ENCODE measurements around the gene PALLD.
A peak's percentile ranks its signal among the peaks of the same experiment; 100 is the strongest.
"Not testable (repeated sequence)": the region's sequence is repeated elsewhere in the genome, so short reads cannot be mapped to it uniquely, and the experiment has no call there.

The PALLD gene

DNA sequence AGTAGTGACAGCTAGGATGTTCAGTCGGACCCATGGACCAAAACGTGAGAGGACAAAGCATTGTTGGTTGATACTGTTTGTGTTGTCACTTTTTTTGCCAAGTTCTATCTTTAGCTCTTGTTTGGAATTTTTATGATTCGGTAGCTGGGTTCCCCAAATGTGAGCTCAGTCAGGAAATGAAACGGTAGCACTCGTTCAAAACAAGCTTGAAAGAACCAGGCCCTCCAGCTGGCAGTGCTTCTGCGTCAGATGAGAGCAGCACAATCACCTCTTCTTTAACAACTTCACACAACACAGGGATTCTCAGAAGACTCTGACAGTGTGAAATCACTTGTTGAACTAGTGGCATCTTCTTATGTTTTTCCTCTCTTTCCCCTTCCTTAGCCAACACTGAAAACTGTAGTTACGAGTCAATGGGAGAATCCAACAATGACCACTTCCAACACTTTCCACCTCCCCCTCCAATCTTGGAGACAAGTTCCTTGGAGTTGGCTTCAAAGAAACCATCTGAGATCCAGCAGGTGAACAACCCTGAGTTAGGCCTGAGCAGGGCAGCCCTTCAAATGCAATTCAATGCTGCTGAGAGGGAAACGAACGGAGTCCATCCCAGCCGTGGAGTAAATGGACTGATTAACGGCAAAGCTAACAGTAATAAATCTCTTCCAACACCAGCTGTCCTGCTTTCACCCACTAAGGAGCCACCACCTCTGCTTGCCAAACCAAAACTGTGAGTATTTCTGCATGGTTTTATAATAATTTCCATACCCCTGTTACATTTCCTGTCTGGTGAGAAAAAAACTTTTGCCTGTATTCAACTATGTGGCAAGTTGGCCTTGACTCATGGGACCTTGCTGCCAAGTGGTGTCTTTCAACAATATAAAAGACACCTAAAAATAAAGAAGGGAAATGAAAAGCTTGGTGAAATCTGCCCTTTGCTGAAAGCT lies 214.6 kb downstream of the PALLD start:
- no peak for DNase-seq (ENCODE audit: low read depth)
- H3K4me3 ChIP-seq (ENCODE audit: low read depth, low read length): no peak overlapping the region

DNA sequence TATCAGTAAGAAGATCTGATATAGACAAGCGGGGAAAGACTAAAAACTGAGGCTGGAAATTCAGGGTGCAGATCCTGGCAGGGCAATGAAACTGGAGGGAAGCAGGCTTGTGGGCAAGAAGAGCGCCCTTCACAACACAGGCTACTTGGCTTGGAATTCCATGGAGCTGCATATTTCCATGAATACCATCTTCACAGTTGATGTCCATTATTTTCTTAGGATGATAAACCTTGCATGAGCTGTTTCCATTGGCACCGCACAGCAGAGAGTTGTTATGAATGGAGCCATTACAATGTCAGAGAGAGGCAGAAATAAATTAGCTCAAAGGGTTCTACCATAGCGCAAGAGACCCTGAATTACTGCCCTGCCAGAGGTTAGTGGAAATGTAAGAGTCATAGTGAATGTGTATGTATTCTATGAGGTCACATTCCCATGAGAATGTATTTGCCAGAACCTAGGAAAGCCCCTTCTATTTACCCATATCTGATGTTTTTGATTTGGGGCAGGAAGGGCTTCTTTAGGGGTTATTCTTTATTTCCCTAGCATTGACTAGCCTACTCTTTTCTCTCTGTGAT lies 215.6 kb downstream of the PALLD start:
- no peak for DNase-seq (ENCODE audit: low read depth)
- no peak overlapping the region for H3K4me3 ChIP-seq (ENCODE audit: low read depth, low read length)

DNA sequence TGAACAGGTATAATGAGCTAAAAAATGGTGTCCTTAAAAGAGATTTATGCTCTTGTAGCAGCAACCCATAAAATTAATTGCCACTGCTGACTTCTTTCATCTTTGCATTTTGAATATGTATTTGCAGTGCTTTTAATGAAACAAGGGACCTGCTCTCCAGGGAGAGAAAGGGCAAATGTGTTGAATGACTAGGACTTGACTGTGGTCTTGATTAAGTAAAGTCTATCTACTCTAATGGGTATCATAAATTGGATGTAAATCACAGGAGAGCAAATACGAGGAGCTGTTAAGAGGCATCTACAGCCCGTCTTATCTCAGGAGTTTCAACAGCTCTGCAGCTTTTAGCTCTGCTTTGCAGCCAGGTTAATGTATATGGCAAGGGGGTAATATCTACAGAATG lies 216.4 kb downstream of the PALLD start:
- no peak overlapping the region for H3K4me3 ChIP-seq (ENCODE audit: low read depth, low read length)

DNA sequence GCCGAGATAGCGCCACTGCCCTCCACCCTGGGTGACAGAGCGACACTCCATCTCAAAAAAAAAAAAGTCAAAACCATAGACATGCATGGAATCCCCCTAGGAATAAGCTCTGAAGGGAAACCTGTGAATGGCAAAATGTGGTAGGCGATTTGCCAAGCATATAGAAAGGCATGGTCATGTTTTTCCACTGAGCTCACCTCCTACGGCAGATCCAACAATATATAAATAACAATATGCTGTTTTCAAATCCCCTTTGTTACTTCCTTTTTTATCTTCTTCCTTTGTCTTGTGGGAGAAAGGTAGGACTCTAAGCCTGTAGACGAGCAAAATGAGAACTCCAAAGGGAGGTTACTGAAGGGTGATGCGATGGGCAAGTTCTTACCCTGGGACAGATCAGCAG lies 219.0 kb downstream of the PALLD start:
- no peak overlapping the region for H3K4me3 ChIP-seq (ENCODE audit: low read depth, low read length)
- no peak for DNase-seq (ENCODE audit: low read depth)

More for the DNA sequence above, 216.4 kb downstream of the PALLD start:
- no peak for DNase-seq (ENCODE audit: low read depth)

DNA sequence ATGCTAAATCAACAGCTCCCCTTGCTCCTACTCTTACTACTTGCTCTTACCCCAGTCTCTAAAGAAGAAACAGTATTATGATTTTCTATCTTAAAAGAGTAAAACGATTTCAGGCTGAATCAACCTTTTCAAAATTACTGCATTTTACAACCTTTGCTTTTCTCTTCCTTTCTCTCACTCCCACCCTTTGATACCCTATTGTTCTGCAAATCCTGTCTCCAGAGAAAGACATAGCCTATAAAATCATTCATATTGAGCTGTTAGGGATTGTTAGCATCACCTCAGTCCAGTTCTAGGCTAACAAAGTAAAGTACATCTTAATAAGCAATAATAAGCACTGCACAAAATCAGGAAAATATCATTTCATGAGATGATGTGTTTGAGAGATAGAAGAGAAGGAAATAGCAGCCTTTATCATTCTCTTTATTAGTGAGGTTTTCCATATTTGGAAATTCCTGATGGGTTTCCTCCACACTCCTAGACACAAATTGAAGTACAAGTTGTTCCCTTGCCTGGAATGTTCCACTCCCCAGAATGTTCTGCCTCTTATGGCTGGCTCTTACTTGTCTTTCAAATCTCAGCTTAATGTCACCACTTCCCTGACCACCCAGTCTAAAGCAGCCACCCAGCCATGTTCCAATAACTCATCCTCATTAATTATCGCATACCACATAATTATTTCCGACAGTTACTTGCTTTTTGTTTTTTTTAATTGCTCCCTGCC lies 219.7 kb downstream of the PALLD start:
- peak; percentile 59 for DNase-seq (ENCODE audit: low read depth)
- no peak overlapping the region for H3K4me3 ChIP-seq (ENCODE audit: low read depth, low read length)

DNA sequence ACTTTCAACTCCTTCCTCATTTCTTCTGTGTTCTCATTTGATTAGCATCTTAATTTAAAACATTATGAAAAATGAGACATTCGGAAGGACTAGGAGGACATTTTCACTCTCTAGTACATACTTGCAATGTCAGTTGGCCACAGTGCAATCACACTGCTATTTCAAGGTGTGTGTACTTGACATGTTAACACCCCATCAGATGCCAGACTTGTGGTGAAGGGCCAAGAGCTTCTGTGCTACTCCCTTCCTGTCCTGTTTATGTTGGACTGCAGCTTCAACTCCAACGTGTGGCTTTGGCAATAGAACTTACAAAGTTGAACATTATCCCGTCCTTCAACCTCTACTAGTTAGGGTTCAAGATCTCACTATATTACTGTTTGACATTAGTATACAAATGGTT lies 221.0 kb downstream of the PALLD start:
- DNase-seq (ENCODE audit: low read depth): peak; percentile 60
- H3K4me3 ChIP-seq (ENCODE audit: low read depth, low read length): no peak overlapping the region

DNA sequence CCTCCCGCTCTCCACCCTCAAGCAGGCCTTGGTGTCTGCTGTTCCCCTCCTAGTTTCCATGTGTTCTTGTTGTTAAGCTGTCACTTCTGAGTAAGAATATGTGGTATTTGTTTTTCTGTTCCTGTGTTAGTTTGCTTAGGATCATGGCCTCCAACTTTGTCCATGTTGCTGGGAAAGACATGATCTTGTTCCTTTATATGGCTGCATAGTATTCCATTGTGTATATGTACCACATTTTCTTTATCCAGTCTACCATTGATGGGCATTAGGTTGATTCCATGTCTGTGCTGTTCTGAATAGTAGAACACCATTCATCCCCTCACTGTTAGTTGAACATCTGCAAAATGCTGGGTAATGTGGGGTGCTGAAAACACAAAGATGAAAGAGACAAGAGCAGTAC lies 222.9 kb downstream of the PALLD start:
- DNase-seq (ENCODE audit: low read depth): no peak
- no peak overlapping the region for H3K4me3 ChIP-seq (ENCODE audit: low read depth, low read length)

DNA sequence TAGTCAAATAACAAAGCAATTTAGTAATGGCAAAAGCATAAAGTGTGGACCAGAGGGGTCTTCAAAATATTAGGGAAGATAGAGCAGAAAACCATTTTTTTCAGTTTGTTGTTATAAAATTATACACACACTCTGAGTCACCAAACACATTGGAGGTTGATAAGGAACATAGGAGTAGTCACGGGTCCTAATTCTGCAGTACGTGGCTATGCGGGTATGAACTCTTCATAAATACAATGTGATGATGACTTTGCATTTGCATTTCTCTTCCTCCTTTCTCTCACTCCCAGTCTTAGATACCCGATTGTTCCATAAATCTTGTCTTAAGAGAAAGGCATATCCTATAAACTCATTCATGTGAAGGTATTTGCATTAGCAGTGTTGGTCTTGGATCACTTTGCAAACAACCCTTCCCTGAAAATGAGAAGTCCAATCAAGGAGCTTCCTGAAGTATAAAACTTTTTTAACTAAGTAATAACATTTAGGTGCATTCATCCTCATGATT lies 223.6 kb downstream of the PALLD start:
- no peak overlapping the region for H3K4me3 ChIP-seq (ENCODE audit: low read depth, low read length)
- DNase-seq (ENCODE audit: low read depth): no peak

DNA sequence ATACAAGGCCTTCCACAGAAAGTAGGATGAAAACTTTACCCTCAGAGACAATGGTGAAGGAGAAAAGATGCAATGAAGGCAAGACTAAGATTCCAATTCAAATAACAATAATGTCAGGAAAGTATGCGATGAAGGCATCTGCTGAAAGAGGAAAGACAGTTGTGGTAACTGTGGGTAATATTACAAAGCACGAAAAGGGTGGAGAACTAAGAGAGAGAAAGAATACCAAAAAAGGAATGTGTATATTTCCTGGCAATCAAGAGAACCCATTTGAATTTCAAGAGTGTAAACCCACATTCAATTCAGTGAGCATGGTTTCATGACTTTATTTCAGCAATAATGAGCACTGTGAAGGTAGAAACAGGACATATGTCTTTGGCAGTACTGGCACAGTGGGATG lies 225.5 kb downstream of the PALLD start:
- no peak overlapping the region for H3K4me3 ChIP-seq (ENCODE audit: low read depth, low read length)
- no peak for DNase-seq (ENCODE audit: low read depth)

DNA sequence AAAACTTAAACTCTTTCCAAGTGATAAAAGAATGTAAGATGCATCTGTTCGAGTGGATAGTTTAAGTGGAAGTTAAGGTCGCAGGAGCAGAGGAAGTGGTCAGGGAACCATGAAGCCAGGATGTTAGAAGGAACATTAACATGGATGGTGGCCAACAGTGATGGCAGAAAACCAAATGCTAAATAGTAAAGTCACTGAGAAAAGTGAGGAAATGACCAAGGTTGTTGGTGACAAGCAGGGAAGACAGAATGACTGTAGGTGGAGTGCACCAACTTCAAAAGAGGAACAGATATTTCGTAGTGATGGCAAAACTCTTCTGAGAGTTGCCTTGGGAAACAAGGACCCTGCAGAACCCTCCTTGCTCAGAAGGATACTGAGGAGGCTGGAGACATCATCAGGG lies 226.2 kb downstream of the PALLD start:
- DNase-seq (ENCODE audit: low read depth): peak; percentile 65
- no peak overlapping the region for H3K4me3 ChIP-seq (ENCODE audit: low read depth, low read length)

DNA sequence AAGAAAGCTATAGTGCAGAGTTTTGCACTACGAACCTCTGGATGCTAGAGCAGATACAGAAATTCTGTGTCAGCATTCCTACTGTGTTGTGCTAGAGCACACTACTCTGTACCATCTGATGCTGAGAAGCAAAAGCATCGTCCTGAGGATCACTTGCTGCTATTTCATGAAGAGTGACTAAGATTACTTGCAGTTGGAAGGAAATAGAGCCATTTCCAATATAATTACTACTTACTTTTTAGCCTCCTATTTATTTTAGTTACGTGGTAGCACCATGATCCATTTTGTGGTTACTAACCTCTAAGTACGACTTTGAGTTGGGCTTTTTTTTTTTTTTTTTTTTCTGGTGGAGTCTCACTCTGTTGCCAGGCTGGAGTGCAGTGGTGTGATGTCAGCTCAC lies 226.7 kb downstream of the PALLD start:
- no peak overlapping the region for H3K4me3 ChIP-seq (ENCODE audit: low read depth, low read length)
- no peak for DNase-seq (ENCODE audit: low read depth)

DNA sequence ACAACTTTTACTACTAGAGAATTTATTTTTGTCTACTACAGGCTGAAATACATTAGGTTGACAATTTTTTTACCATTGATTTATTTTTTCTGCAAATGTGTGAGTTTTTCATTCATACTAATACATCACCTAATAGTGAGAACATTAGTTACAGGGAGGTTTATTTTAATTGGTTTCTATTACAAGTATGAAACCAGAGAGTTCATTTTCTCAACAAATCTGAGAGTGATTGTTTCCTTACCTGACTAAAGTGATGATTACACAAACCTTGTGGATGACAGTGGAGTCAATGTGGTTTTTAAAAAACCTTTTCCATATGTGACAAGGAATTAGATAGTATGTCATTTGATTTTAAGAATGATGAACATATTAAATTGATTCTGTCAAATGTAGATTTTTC lies 227.4 kb downstream of the PALLD start:
- H3K4me3 ChIP-seq (ENCODE audit: low read depth, low read length): no peak overlapping the region
- no peak for DNase-seq (ENCODE audit: low read depth)

DNA sequence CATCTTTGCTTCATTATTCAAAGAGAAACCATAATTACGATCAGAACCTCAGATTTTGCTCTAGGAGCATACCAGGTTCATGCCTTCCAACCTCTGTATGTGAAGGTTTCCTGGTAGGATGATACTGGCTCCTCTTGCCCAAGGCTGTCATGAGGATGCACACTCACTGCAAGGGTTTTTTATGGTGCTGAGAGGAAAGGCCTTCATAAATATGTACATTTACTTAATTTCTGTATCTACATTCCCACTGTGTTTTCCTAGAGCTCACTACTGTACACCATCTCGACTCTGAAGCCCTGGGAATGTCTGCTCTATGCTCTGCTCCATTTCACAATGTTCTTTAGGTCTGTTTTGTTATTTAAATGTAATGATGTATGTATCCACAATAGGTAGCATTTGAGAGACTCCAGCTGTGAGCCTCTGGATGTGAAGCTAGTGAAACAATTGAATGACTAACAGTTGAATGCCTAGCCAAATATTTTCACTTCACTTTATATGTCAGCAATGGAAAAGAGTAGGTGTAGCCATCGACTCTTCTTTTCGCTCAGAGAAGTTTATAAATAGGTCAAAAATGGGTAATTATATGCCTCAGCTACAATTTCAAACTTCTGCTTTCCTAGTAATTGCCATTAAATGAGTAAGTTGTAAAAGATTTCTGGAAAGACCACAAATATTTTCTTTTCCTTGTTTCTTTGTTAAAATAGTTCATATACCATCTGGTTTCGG lies 228.0 kb downstream of the PALLD start:
- H3K4me3 ChIP-seq (ENCODE audit: low read depth, low read length): no peak overlapping the region
- DNase-seq (ENCODE audit: low read depth): no peak

DNA sequence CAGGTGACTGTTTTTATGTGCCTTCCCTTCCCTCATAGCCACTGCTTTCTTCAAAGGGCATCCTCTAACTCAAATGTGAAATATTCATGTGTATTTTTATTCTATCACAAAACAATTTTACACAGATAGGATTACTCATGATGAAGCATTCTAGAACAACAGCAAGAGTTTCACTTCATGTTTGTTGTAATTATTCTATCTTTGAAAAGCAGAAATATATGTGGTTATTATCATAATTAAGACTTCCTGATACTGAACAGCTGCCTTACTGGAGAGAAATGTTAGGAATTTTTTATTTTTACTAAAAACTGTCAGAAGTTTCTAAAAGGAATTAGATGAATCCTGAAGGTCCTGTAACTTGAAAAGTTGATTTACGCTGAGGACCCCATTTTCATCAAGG lies 229.1 kb downstream of the PALLD start:
- DNase-seq (ENCODE audit: low read depth): no peak
- H3K4me3 ChIP-seq (ENCODE audit: low read depth, low read length): no peak overlapping the region

DNA sequence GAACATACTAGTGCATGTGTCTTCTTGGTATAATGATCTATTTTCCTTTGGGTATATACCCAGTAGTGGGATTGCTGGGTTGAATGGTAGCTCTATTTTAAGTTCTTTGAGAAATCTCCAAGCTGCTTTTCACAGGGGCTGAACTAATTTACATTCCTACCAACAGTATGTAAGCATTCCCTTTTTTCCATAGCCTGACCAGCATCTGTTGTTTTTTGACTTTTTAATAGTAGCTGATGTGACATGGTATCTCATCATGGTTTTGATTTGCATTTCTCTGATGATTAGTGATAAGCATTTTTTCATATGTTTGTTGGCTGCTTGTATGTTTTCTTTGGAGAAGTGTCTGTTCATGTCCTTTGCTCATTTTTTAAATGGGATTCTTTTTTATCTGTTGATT lies 230.3 kb downstream of the PALLD start:
- not testable (repeated sequence) for DNase-seq (ENCODE audit: low read depth); H3K4me3 ChIP-seq (ENCODE audit: low read depth, low read length)

DNA sequence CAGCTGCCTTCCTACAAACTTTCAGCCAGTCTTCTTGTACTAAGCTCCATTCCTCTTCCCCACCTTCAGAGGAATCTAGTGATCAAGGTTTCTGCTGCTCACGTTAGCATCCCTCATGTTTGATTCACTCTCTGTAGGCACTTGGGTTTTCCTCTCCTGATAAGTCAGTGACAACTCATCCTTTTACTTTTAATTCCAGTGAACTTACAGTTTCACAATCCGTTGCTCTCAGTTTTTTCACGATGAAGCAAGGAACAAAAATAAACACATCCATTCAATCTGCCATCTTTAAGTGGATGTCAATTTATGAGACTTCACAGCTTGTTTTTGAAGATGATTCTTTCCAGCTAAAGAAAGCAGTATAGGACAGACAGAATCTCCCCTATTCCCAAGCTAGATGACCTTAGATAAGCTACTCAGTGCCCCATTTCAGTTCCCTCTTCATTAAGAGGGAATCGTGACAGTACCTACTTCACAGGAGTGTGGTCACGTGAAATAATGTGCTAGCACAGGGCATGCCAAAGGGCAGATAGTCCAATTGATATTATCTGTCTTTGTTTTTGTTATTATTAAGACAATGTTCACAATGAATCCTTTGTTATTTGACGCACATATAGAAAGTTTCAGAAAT lies 234.3 kb downstream of the PALLD start:
- H3K4me3 ChIP-seq (ENCODE audit: low read depth, low read length): no peak overlapping the region
- no peak for DNase-seq (ENCODE audit: low read depth)

DNA sequence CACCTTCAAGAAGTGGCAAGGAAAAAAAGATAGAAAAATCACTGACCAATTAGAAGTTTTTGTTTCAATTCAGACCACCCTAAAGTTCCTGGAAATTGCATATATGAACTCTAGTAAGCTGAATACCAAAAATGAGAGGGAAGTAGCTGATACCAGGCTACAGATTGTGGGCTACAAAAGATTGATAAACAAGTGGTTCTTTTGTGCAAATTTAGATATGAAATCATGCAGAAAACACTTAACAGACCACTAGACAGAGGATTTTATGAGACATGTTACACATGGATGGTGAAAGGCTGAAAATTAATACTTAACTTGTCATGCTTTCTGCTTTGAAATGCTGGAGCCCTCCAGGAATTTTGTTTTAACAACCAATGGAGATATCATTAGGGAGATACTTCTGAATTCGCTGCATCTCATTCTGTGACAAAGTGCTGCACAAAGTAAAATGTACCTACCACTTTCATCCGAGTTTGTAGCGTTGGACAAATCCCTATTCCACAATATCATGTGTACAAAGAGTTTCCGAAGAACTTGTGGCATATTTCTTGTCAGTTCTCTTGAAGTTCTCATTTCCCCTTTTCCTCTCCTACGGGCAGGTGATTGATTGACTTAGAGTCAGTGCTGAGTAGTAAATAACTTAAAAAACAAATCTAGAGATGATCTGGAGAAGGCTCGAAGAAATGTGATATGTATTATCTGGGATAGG lies 235.0 kb downstream of the PALLD start:
- no peak overlapping the region for H3K4me3 ChIP-seq (ENCODE audit: low read depth, low read length)
- no peak for DNase-seq (ENCODE audit: low read depth)

DNA sequence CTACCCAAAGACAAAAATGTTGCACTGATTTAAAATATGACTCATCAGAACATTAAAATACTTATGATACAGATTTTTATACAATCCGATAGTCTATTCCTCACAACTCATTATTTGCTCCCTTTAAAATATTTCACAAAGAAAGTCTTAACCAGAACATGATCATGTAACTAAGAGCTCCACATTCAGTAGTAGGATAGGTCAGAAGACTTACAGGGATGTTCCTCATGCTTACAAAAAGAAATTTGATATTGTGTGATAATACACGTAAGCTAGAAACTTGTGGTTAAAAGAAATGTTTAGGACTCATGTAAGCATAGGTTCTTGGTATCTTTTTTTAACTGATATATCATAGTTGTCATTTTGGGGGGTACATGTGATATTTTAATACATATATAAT lies 235.9 kb downstream of the PALLD start:
- no peak for DNase-seq (ENCODE audit: low read depth)
- H3K4me3 ChIP-seq (ENCODE audit: low read depth, low read length): no peak overlapping the region
